ENCODE data around the gene GREM2. TPM values are rescaled to one million over a fixed set of nuclear protein-coding genes. Genes with fewer than 3 reads are reported as not detected.

GREM2 gene
- total and polyA plus RNA-seq, 2 experiments from 2014 or later: 0.18 to 0.21 TPM

DNA sequence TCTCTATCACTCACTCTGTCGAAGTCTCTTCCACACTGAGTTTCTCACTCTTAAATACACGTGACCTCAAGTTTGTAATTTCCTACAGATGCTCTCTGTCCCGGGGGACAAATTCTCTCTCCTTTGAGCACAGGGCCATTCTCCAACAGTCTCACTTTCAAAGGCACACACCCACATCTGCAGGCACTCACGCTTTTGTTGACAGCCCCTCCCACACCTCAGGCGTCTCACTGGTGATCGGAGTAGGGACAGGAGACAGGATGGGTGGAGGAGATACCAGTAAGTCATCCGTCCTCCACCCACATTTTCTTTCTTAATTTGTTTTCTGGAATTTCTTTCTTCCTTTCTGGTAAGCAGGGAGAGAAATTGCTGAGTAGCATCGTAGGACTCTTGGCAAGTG is 40.6 kb upstream of the GREM2 start:
- Histone ChIP-seq H4K20me1 (replicated peaks; ENCODE audit: insufficient read depth) (no peaks in the 10 kb centered on the region), H2AFZ (no peak overlapping the region), H3K36me3 (ENCODE audit: insufficient read depth) (no peaks in the 10 kb centered on the region), H3K4me2 (no peak overlapping the region), H3F3A (replicated peaks; ENCODE audit: low read depth) (no peaks in the 10 kb centered on the region), H3K4me3 (no peak overlapping the region), H3K27me3 (ENCODE audit: insufficient read depth) (no peaks in the 10 kb centered on the region), H3K27ac (ENCODE audit: low read depth) (no peak overlapping the region), H3K9me2 (ENCODE audit: insufficient read depth) (0 out of 2 replicates have a peak, but pooled peaks cover 3% of the 10 kb centered on the region), H3K79me2 (replicated peaks; ENCODE audit: insufficient read depth) (no peaks in the 10 kb centered on the region), H3K4me1 (ENCODE audit: insufficient read depth) (no peaks in the 10 kb centered on the region)
- Mint-ChIP-seq H3K27me3 (ENCODE audit: insufficient read depth, low read depth, poor library complexity) (no peaks in the 10 kb centered on the region), H3K4me3 (no peak overlapping the region), H3K36me3 (ENCODE audit: low read depth) (no peaks in the 10 kb centered on the region), H3K4me1 (no peaks in the 10 kb centered on the region; the same call in 2 of the 3 replicates), H3K9me3 (no peaks in the 10 kb centered on the region), H3K27ac (no peak overlapping the region)
- no peak for DNase-seq (ENCODE audit: low spot score)
- TF ChIP-seq ZNF114 (CRISPR knock-in tag; IDR thresholded peaks at IDR 0.05) (no peak), NANOG (IDR thresholded peaks at IDR 0.05; ENCODE audit: borderline replicate concordance) (no peak), EZH2phosphoT487 (IDR thresholded peaks at IDR 0.05; ENCODE audit: unreplicated experiment) (no peak), ZNF331 (CRISPR knock-in tag; IDR thresholded peaks at IDR 0.05; ENCODE audit: low read depth) (no peak), POLR2AphosphoS5 (IDR thresholded peaks at IDR 0.05; ENCODE audit: low read depth) (no peak), EZH2 (IDR thresholded peaks at IDR 0.05; ENCODE audit: low read depth, unreplicated experiment) (no peak)
- TF ChIP-seq, protein P1, sequence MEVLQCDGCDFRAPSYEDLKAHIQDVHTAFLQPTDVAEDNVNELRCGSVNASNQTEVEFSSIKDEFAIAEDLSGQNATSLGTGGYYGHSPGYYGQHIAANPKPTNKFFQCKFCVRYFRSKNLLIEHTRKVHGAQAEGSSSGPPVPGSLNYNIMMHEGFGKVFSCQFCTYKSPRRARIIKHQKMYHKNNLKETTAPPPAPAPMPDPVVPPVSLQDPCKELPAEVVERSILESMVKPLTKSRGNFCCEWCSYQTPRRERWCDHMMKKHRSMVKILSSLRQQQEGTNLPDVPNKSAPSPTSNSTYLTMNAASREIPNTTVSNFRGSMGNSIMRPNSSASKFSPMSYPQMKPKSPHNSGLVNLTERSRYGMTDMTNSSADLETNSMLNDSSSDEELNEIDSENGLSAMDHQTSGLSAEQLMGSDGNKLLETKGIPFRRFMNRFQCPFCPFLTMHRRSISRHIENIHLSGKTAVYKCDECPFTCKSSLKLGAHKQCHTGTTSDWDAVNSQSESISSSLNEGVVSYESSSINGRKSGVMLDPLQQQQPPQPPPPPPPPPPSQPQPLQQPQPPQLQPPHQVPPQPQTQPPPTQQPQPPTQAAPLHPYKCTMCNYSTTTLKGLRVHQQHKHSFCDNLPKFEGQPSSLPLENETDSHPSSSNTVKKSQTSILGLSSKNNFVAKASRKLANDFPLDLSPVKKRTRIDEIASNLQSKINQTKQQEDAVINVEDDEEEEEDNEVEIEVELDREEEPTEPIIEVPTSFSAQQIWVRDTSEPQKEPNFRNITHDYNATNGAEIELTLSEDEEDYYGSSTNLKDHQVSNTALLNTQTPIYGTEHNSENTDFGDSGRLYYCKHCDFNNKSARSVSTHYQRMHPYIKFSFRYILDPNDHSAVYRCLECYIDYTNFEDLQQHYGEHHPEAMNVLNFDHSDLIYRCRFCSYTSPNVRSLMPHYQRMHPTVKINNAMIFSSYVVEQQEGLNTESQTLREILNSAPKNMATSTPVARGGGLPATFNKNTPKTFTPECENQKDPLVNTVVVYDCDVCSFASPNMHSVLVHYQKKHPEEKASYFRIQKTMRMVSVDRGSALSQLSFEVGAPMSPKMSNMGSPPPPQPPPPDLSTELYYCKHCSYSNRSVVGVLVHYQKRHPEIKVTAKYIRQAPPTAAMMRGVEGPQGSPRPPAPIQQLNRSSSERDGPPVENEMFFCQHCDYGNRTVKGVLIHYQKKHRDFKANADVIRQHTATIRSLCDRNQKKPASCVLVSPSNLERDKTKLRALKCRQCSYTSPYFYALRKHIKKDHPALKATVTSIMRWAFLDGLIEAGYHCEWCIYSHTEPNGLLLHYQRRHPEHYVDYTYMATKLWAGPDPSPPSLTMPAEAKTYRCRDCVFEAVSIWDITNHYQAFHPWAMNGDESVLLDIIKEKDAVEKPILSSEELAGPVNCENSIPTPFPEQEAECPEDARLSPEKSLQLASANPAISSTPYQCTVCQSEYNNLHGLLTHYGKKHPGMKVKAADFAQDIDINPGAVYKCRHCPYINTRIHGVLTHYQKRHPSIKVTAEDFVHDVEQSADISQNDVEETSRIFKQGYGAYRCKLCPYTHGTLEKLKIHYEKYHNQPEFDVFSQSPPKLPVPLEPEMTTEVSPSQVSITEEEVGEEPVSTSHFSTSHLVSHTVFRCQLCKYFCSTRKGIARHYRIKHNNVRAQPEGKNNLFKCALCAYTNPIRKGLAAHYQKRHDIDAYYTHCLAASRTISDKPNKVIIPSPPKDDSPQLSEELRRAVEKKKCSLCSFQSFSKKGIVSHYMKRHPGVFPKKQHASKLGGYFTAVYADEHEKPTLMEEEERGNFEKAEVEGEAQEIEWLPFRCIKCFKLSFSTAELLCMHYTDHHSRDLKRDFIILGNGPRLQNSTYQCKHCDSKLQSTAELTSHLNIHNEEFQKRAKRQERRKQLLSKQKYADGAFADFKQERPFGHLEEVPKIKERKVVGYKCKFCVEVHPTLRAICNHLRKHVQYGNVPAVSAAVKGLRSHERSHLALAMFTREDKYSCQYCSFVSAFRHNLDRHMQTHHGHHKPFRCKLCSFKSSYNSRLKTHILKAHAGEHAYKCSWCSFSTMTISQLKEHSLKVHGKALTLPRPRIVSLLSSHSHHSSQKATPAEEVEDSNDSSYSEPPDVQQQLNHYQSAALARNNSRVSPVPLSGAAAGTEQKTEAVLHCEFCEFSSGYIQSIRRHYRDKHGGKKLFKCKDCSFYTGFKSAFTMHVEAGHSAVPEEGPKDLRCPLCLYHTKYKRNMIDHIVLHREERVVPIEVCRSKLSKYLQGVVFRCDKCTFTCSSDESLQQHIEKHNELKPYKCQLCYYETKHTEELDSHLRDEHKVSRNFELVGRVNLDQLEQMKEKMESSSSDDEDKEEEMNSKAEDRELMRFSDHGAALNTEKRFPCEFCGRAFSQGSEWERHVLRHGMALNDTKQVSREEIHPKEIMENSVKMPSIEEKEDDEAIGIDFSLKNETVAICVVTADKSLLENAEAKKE (CRISPR knock-in tag; IDR thresholded peaks at IDR 0.05): no peak
- TF ChIP-seq, protein P2, sequence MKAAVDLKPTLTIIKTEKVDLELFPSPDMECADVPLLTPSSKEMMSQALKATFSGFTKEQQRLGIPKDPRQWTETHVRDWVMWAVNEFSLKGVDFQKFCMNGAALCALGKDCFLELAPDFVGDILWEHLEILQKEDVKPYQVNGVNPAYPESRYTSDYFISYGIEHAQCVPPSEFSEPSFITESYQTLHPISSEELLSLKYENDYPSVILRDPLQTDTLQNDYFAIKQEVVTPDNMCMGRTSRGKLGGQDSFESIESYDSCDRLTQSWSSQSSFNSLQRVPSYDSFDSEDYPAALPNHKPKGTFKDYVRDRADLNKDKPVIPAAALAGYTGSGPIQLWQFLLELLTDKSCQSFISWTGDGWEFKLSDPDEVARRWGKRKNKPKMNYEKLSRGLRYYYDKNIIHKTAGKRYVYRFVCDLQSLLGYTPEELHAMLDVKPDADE (IDR thresholded peaks at IDR 0.05): no peak
- TF ChIP-seq, protein P3, sequence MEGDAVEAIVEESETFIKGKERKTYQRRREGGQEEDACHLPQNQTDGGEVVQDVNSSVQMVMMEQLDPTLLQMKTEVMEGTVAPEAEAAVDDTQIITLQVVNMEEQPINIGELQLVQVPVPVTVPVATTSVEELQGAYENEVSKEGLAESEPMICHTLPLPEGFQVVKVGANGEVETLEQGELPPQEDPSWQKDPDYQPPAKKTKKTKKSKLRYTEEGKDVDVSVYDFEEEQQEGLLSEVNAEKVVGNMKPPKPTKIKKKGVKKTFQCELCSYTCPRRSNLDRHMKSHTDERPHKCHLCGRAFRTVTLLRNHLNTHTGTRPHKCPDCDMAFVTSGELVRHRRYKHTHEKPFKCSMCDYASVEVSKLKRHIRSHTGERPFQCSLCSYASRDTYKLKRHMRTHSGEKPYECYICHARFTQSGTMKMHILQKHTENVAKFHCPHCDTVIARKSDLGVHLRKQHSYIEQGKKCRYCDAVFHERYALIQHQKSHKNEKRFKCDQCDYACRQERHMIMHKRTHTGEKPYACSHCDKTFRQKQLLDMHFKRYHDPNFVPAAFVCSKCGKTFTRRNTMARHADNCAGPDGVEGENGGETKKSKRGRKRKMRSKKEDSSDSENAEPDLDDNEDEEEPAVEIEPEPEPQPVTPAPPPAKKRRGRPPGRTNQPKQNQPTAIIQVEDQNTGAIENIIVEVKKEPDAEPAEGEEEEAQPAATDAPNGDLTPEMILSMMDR (conservative IDR thresholded peaks at IDR 0.05; ENCODE audit: low read depth in 2 of 2): no peak
- no peak for ATAC-seq
